Inferior parietal cortex (tissue), 1 donor: ENCODE results near the gene WASHC2A.
A peak's percentile ranks its signal among the peaks of the same experiment; 100 is the strongest.
"Not testable (repeated sequence)": the region's sequence is repeated elsewhere in the genome, so short reads cannot be mapped to it uniquely, and the experiment has no call there.

Experiments
- DNase-seq: peaks from one replicate; pipeline ENCODE4 v3.0.0-alpha.2; 2016; ENCODE audit errors: extremely low spot score

The WASHC2A gene

GRCh38 chr10:50067546-50068351 is at the start of gene WASHC2A:
TSS of gene WASHC2A (plus strand) at chr10:50067954. CDS start at chr10:50068006, 52 bp downstream.
- peak; percentile 86 for DNase-seq

- DNase-seq = not testable (repeated sequence)
Measured at GRCh38 chr10:50019279-50019678, 48.5 kb upstream of the WASHC2A start.

- DNase-seq = not testable (repeated sequence)
Measured at GRCh38 chr10:50020451-50021024, 47.2 kb upstream of the WASHC2A start.

- DNase-seq = no peak
Measured at GRCh38 chr10:50021646-50022045, 46.1 kb upstream of the WASHC2A start.

GRCh38 chr10:50024716-50025383 is 42.9 kb upstream of the WASHC2A start:
- not testable (repeated sequence) for DNase-seq

GRCh38 chr10:50025627-50026026 is 42.1 kb upstream of the WASHC2A start:
- DNase-seq = no peak

- no peak for DNase-seq
Measured at GRCh38 chr10:50027195-50027594, 40.6 kb upstream of the WASHC2A start.

- no peak for DNase-seq
Measured at GRCh38 chr10:50033481-50033880, 34.3 kb upstream of the WASHC2A start.

- DNase-seq = not testable (repeated sequence)
Measured at GRCh38 chr10:50035337-50035736, 32.4 kb upstream of the WASHC2A start.

- no peak for DNase-seq
Measured at GRCh38 chr10:50044941-50045664, 22.7 kb upstream of the WASHC2A start.

GRCh38 chr10:50046457-50046856 is 21.3 kb upstream of the WASHC2A start:
- DNase-seq = not testable (repeated sequence)

GRCh38 chr10:50047594-50047993 is 20.2 kb upstream of the WASHC2A start:
- not testable (repeated sequence) for DNase-seq

GRCh38 chr10:50051995-50052660 is 15.6 kb upstream of the WASHC2A start:
- DNase-seq = not testable (repeated sequence)

- DNase-seq = not testable (repeated sequence)
Measured at GRCh38 chr10:50052778-50053376, 14.9 kb upstream of the WASHC2A start.

- DNase-seq = not testable (repeated sequence)
Measured at GRCh38 chr10:50055494-50056292, 12.1 kb upstream of the WASHC2A start.

GRCh38 chr10:50056654-50057053 is 11.1 kb upstream of the WASHC2A start:
- not testable (repeated sequence) for DNase-seq

GRCh38 chr10:50058727-50059126 is 9.0 kb upstream of the WASHC2A start:
- not testable (repeated sequence) for DNase-seq

- not testable (repeated sequence) for DNase-seq
Measured at GRCh38 chr10:50059946-50060345, 7.8 kb upstream of the WASHC2A start.

- DNase-seq = not testable (repeated sequence)
Measured at GRCh38 chr10:50061548-50061947, 6.2 kb upstream of the WASHC2A start.

- DNase-seq = no peak
Measured at GRCh38 chr10:50063100-50063499, 4.7 kb upstream of the WASHC2A start.
